HCT116 (cell line): ENCODE data around the gene CPSF7. TPM values are rescaled to one million over a fixed set of nuclear protein-coding genes. Genes with fewer than 3 reads are reported as not detected.

Source experiments
- ATAC-seq: fragments of 200-7000 bp; cut with Tn5 transposase; 2 replicates; pipeline ENCODE4 v1.9.1; 2020; ENCODE audit warnings: mild to moderate bottlenecking, moderate library complexity
- BruUV-seq: library from RNA; stranded (reverse); fragments of 400-500 nt; replicated peaks from 2 replicates; lab custom pipeline; 2021; lab: Mats Ljungman, UMichigan
- CTCF ChIA-PET: fragments of 300-600 bp; sonication (Branson Sonifier 250); formaldehyde crosslinking; loops from one replicate; lab custom pipeline; 2021; ENCODE audit warnings: antibody characterized with exemption; lab: Charles Lee
- POLR2A ChIA-PET: fragments of 300-600, 350-600 bp; sonication (Branson Sonifier 250); formaldehyde crosslinking; loops from one replicate; lab custom pipeline; 2021; ENCODE audit warnings: antibody characterized with exemption; lab: Charles Lee
- RAD21 ChIA-PET, 2 experiments: fragments of 300-600 bp; sonication (Branson Sonifier 250); formaldehyde crosslinking; loops; one replicate each; lab custom pipeline; 2023; ENCODE audit warnings: low total read pairs in 2 of 2; ENCODE audit not compliant: uncharacterized antibody in 2 of 2, unreplicated experiment in 2 of 2, low non-redundant PET in 1 of 2; lab: Charles Lee
- DNase-seq: peaks from one replicate; pipeline ENCODE4 v3.0.0-alpha.2; 2010; ENCODE audit warnings: low read depth, low spot score
- H2AFZ ChIP-seq: fragments of 200-600 bp; shearing (Covaris generic), sonication (generic); 2 replicates; pipeline ENCODE4 v1.6.1; 2017; ENCODE audit warnings: low read depth, mixed run types, mixed read lengths, antibody characterized with exemption, low read length; ENCODE audit not compliant: poor library complexity, severe bottlenecking
- H3K27ac ChIP-seq: 2 replicates; pipeline ENCODE4 v1.5.1; 2012; ENCODE audit warnings: low read depth, low read length
- H3K27me3 ChIP-seq: fragments of 200-600 bp; sonication (generic); 2 replicates; pipeline ENCODE4 v1.6.1; 2016; ENCODE audit warnings: mixed run types, low read length, mixed read lengths; ENCODE audit not compliant: insufficient read depth
- H3K36me3 ChIP-seq, 2 experiments: fragments of 200-500 bp in 1 of 2; fragments of 200-600 bp in 1 of 2; sonication (Bioruptor generic) in 1 of 2; sonication (generic) in 1 of 2; 2 replicates each; pipeline versions ENCODE4 v1.5.1 to v1.6.1; 2014 to 2016; ENCODE audit warnings: low read length in 2 of 2, inconsistent platforms in 1 of 2, mixed read lengths in 1 of 2, mixed run types in 1 of 2; ENCODE audit not compliant: insufficient read depth in 2 of 2, control insufficient read depth in 1 of 2
- H3K4me1 ChIP-seq, 2 experiments: fragments of 200-600 bp in 1 of 2; sonication (generic) in 1 of 2; 2 replicates each; pipeline versions ENCODE4 v1.5.1 to v1.6.1; 2012 to 2017; ENCODE audit warnings: low read length in 2 of 2, inconsistent platforms in 1 of 2, mild to moderate bottlenecking in 1 of 2, mixed read lengths in 1 of 2, mixed run types in 1 of 2, moderate library complexity in 1 of 2; ENCODE audit not compliant: insufficient read depth in 2 of 2, control insufficient read depth in 1 of 2
- H3K4me2 ChIP-seq: fragments of 200-600 bp; sonication (generic); 2 replicates; pipeline ENCODE4 v1.6.1; 2017; ENCODE audit warnings: mixed run types, low read length, mixed read lengths
- H3K4me3 ChIP-seq, 2 experiments: fragments of 200-600 bp in 1 of 2; sonication (generic) in 1 of 2; replicated peaks in 1 of 2; 2 replicates each; pipeline ENCODE4 v1.5.1; 2011 to 2016; ENCODE audit warnings: low read length in 2 of 2, control low read depth in 1 of 2, low read depth in 1 of 2, mild to moderate bottlenecking in 1 of 2, mixed read lengths in 1 of 2, mixed run types in 1 of 2
- H3K79me2 ChIP-seq: fragments of 200-600 bp; sonication (generic); 2 replicates; pipeline ENCODE4 v1.6.1; 2017; ENCODE audit warnings: mild to moderate bottlenecking, mixed run types, low read length, moderate library complexity, mixed read lengths; ENCODE audit not compliant: insufficient read depth
- H3K9ac ChIP-seq: fragments of 200-600 bp; sonication (generic); 2 replicates; pipeline ENCODE4 v1.6.1; 2016; ENCODE audit warnings: low read length, mixed read lengths
- H3K9me2 ChIP-seq: fragments of 200-600 bp; sonication (generic), shearing (Covaris generic); 2 replicates; pipeline ENCODE4 v1.6.1; 2017; ENCODE audit warnings: mixed run types, mild to moderate bottlenecking, moderate library complexity; ENCODE audit not compliant: insufficient read depth
- H3K9me3 ChIP-seq, 2 experiments: fragments of 200-500 bp in 1 of 2; fragments of 200-600 bp in 1 of 2; sonication (Bioruptor generic) in 1 of 2; sonication (generic) in 1 of 2; 2 replicates each; pipeline ENCODE4 v1.6.1; 2014 to 2017; ENCODE audit warnings: low read length in 2 of 2, mixed read lengths in 2 of 2, inconsistent platforms in 1 of 2, low read depth in 1 of 2, mild to moderate bottlenecking in 1 of 2, mixed run types in 1 of 2, moderate library complexity in 1 of 2; ENCODE audit not compliant: control insufficient read depth in 1 of 2, insufficient read depth in 1 of 2
- H4K20me1 ChIP-seq: fragments of 200-600 bp; sonication (generic), shearing (Covaris generic); 2 replicates; pipeline ENCODE4 v1.6.1; 2017; ENCODE audit warnings: mixed run types, mild to moderate bottlenecking, moderate library complexity; ENCODE audit not compliant: insufficient read depth
- CBX3 ChIP-seq: IDR thresholded peaks from 2 replicates; pipeline ENCODE4 v1.6.1; 2012; ENCODE audit warnings: low read depth
- ELF1 ChIP-seq: IDR thresholded peaks from 2 replicates; pipeline ENCODE4 v1.6.1; 2012; ENCODE audit warnings: low read depth, borderline replicate concordance
- EZH2 ChIP-seq: fragments of 200-600 bp; sonication (generic); IDR thresholded peaks from 2 replicates; pipeline ENCODE4 v1.6.1; 2017; ENCODE audit warnings: antibody characterized with exemption, mixed run types
- EZH2phosphoT487 ChIP-seq: fragments of 200-600 bp; IDR thresholded peaks from 2 replicates; pipeline ENCODE4 v1.6.1; 2018; ENCODE audit warnings: antibody characterized with exemption, borderline replicate concordance
- JUND ChIP-seq: IDR thresholded peaks from 2 replicates; pipeline ENCODE4 v1.6.1; 2012
- POLR2A ChIP-seq: IDR thresholded peaks from 2 replicates; pipeline ENCODE4 v1.7.0; 2011; ENCODE audit warnings: borderline replicate concordance; ENCODE audit not compliant: insufficient read depth, insufficient read length; ENCODE audit errors: extremely low read depth
- POLR2AphosphoS5 ChIP-seq: IDR thresholded peaks from 2 replicates; pipeline ENCODE4 v1.6.1; 2011; ENCODE audit warnings: mild to moderate bottlenecking, low read depth, low read length, moderate library complexity
- RAD21 ChIP-seq: IDR thresholded peaks from 2 replicates; pipeline ENCODE4 v1.6.1; 2012; ENCODE audit warnings: low read depth, mild to moderate bottlenecking
- SRF ChIP-seq: IDR thresholded peaks from 2 replicates; pipeline ENCODE4 v1.6.1; 2012; ENCODE audit warnings: low read depth
- TCF7L2 ChIP-seq: IDR thresholded peaks from 2 replicates; pipeline ENCODE4 v1.7.0; 2011; ENCODE audit warnings: borderline replicate concordance, inconsistent platforms; ENCODE audit not compliant: insufficient read depth, insufficient read length; ENCODE audit errors: extremely low read depth
- YY1 ChIP-seq: IDR thresholded peaks from 2 replicates; pipeline ENCODE4 v1.6.1; 2011; ENCODE audit warnings: low read length, low read depth, moderate library complexity, mild to moderate bottlenecking; ENCODE audit not compliant: insufficient replicate concordance; ENCODE audit errors: extremely low read depth
- intact Hi-C: fragments of 100-400 bp; cut with micrococcal nuclease; formaldehyde crosslinking; loops from 2 replicates; pipeline ENCODE4 v1.10.0; 2022
- total RNA-seq: library from RNA; stranded (reverse); gene quantifications from one replicate; pipeline ENCODE4 v1.2.1, GENCODE V29; 2021; ENCODE audit not compliant: unreplicated experiment
- TF ChIP-seq, protein P1 (sequence below): IDR thresholded peaks from 2 replicates; pipeline ENCODE4 v1.6.1; 2012; ENCODE audit warnings: low read depth
- TF ChIP-seq, protein P2 (sequence below): IDR thresholded peaks from 2 replicates; pipeline ENCODE4 v1.6.1; 2011; ENCODE audit warnings: mild to moderate bottlenecking, low read length, moderate library complexity; ENCODE audit not compliant: insufficient replicate concordance; ENCODE audit errors: extremely low read depth
- TF ChIP-seq, protein P3 (sequence below): IDR thresholded peaks from 2 replicates; pipeline ENCODE4 v1.6.1; 2012
- TF ChIP-seq, protein P4 (sequence below): IDR thresholded peaks from 2 replicates; pipeline ENCODE4 v1.6.1; 2012

Gene CPSF7
- total RNA-seq, 1 experiment from 2014 or later = 110 TPM

DNA sequence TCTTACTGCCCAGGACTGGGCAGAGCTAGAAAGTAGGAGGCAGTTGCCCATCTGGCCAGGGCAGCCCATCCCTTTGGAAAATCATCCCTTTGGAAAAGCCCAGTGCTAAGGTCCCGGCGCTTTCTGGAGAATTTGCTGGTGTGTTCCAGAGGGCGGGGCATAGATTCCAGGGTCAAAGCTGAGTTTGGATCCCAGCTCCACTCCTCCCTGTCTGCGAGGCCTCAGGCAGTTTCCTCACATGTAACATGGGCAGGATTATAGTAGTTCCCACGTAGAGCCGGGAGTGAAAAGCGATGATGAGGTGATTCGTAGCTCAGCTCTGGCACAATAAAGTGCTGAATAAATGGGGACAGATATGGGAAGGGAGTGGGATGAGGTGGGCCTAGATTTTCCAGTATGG lies 47.4 kb upstream of the CPSF7 start:
- no peaks in the 10 kb centered on the region for H4K20me1 ChIP-seq
- ATAC-seq (no peak), DNase-seq (no peak)
- no peak overlapping the region for H3K9ac ChIP-seq
- H3K27ac ChIP-seq = no peak overlapping the region
- no peaks in the 10 kb centered on the region for H3K9me3 ChIP-seq
- H3K4me3 ChIP-seq = no peak overlapping the region
- CTCF ChIA-PET = interaction anchor here (0.7 to 3.3 kb wide), 8 partner anchors 9 to 161 kb away, joined by 3 to 21 read pairs (median 5); no protein-coding TSS in a partner anchor
- TF ChIP-seq EZH2phosphoT487 = no peak
- no peak for TF ChIP-seq POLR2AphosphoS5
- no peak for TF ChIP-seq TCF7L2
- H3K4me1 ChIP-seq = no peaks in the 10 kb centered on the region
- no peaks in the 10 kb centered on the region for H3K36me3 ChIP-seq
- no peaks in the 10 kb centered on the region for H3K9me2 ChIP-seq
- POLR2A ChIA-PET = no interaction called here
- RAD21 ChIA-PET = no interaction called here
- H3K79me2 ChIP-seq = no peaks in the 10 kb centered on the region
- no peak overlapping the region for H3K4me2 ChIP-seq
- intact Hi-C loops = loop anchor here (1.0 kb wide), 2 partner anchors 40 to 151 kb away; no protein-coding TSS in a partner anchor
- H3K27me3 ChIP-seq = no peaks in the 10 kb centered on the region
- H2AFZ ChIP-seq = no peak overlapping the region
- BruUV-seq = no TSS peak

DNA sequence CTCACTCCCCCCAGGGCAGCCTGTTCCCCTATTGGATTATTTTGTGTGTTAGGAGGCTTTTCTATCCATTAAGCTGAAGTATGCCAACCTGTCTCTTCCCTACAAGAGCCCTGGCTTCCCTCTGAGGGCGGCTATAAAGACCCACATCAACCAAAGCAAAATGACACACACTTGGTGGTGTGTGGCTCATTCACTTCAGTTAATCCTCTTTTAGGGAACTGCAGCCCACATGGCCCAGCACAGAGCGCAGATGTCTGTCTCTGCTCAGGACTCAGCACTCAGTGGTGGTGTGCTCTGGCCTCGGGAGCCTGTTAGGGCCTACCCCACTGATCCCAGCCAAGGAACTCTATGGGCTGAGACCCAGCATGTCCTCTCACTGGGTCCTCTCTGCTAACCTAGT lies 46.6 kb upstream of the CPSF7 start:
- H3K79me2 ChIP-seq = no peaks in the 10 kb centered on the region
- H2AFZ ChIP-seq = no peak overlapping the region
- no peaks in the 10 kb centered on the region for H3K9me3 ChIP-seq
- H3K9me2 ChIP-seq = no peaks in the 10 kb centered on the region
- H3K4me3 ChIP-seq = no peak overlapping the region
- H3K27me3 ChIP-seq = no peaks in the 10 kb centered on the region
- ChIA-PET POLR2A (no interaction called here), CTCF (interaction anchor here (0.9 to 3.3 kb wide), 3 partner anchors 30 to 162 kb away, joined by 5 to 21 read pairs (median 7); no protein-coding TSS in a partner anchor), RAD21 (no interaction called here)
- no peaks in the 10 kb centered on the region; a peak in 1 of 4 replicates for H3K36me3 ChIP-seq
- ATAC-seq (no peak), DNase-seq (no peak)
- H4K20me1 ChIP-seq = no peaks in the 10 kb centered on the region
- H3K27ac ChIP-seq = no peak overlapping the region
- H3K9ac ChIP-seq = no peak overlapping the region
- H3K4me1 ChIP-seq = no peaks in the 10 kb centered on the region
- intact Hi-C loops = no loop called here
- no TSS peak for BruUV-seq
- H3K4me2 ChIP-seq = no peak overlapping the region
- TF ChIP-seq POLR2A = no peak
- TF ChIP-seq CBX3 = no peak
- TF ChIP-seq, protein P1, sequence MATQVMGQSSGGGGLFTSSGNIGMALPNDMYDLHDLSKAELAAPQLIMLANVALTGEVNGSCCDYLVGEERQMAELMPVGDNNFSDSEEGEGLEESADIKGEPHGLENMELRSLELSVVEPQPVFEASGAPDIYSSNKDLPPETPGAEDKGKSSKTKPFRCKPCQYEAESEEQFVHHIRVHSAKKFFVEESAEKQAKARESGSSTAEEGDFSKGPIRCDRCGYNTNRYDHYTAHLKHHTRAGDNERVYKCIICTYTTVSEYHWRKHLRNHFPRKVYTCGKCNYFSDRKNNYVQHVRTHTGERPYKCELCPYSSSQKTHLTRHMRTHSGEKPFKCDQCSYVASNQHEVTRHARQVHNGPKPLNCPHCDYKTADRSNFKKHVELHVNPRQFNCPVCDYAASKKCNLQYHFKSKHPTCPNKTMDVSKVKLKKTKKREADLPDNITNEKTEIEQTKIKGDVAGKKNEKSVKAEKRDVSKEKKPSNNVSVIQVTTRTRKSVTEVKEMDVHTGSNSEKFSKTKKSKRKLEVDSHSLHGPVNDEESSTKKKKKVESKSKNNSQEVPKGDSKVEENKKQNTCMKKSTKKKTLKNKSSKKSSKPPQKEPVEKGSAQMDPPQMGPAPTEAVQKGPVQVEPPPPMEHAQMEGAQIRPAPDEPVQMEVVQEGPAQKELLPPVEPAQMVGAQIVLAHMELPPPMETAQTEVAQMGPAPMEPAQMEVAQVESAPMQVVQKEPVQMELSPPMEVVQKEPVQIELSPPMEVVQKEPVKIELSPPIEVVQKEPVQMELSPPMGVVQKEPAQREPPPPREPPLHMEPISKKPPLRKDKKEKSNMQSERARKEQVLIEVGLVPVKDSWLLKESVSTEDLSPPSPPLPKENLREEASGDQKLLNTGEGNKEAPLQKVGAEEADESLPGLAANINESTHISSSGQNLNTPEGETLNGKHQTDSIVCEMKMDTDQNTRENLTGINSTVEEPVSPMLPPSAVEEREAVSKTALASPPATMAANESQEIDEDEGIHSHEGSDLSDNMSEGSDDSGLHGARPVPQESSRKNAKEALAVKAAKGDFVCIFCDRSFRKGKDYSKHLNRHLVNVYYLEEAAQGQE = no peak
- TF ChIP-seq, protein P2, sequence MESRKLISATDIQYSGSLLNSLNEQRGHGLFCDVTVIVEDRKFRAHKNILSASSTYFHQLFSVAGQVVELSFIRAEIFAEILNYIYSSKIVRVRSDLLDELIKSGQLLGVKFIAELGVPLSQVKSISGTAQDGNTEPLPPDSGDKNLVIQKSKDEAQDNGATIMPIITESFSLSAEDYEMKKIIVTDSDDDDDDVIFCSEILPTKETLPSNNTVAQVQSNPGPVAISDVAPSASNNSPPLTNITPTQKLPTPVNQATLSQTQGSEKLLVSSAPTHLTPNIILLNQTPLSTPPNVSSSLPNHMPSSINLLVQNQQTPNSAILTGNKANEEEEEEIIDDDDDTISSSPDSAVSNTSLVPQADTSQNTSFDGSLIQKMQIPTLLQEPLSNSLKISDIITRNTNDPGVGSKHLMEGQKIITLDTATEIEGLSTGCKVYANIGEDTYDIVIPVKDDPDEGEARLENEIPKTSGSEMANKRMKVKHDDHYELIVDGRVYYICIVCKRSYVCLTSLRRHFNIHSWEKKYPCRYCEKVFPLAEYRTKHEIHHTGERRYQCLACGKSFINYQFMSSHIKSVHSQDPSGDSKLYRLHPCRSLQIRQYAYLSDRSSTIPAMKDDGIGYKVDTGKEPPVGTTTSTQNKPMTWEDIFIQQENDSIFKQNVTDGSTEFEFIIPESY = no peak
- no peak for TF ChIP-seq JUND
- TF ChIP-seq, protein P3, sequence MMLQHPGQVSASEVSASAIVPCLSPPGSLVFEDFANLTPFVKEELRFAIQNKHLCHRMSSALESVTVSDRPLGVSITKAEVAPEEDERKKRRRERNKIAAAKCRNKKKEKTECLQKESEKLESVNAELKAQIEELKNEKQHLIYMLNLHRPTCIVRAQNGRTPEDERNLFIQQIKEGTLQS = no peak
- no peak for TF ChIP-seq ELF1
- TF ChIP-seq, protein P4, sequence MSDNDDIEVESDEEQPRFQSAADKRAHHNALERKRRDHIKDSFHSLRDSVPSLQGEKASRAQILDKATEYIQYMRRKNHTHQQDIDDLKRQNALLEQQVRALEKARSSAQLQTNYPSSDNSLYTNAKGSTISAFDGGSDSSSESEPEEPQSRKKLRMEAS = no peak
- no peak for TF ChIP-seq SRF
- TF ChIP-seq RAD21 = no peak
- no peak for TF ChIP-seq POLR2AphosphoS5
- TF ChIP-seq EZH2phosphoT487 = no peak
- no peak for TF ChIP-seq YY1
- no peak for TF ChIP-seq EZH2
